CD4-positive, CD25-positive, alpha-beta regulatory T cell (primary cell): ENCODE data around the gene FOXL3. TPM values are rescaled to one million over a fixed set of nuclear protein-coding genes. Genes with fewer than 3 reads are reported as not detected.
"Not testable (repeated sequence)": the region's sequence is repeated elsewhere in the genome, so short reads cannot be mapped to it uniquely, and the experiment has no call there.

Experiments
- ATAC-seq, 2 donors: fragments of 150-1000 bp; cut with Tn5 transposase; one replicate each; pipeline ENCODE4 v1.10.0; 2021; ENCODE audit warnings: low read depth in 2 of 2, moderate number of reproducible peaks in 2 of 2, moderate library complexity in 1 of 2
- DNase-seq, 3 donors: peaks; one replicate each; pipeline versions ENCODE4 v3.0.0 to v3.0.0-alpha.2; 2012 to 2022; ENCODE audit warnings: mixed read lengths in 1 of 3
- H3K27ac ChIP-seq: one replicate; pipeline ENCODE4 v1.7.0; 2013; ENCODE audit warnings: mild to moderate bottlenecking, low read length; ENCODE audit not compliant: insufficient read depth, poor library complexity, severe bottlenecking
- H3K27me3 ChIP-seq: one replicate; pipeline ENCODE4 v1.7.0; 2013; ENCODE audit warnings: low read length; ENCODE audit not compliant: control insufficient read depth, insufficient read depth
- H3K36me3 ChIP-seq: one replicate; pipeline ENCODE4 v1.7.0; 2013; ENCODE audit warnings: mild to moderate bottlenecking, low read length, moderate library complexity; ENCODE audit not compliant: control insufficient read depth, insufficient read depth
- H3K4me1 ChIP-seq: 2 replicates; pipeline ENCODE4 v1.7.0; 2013; ENCODE audit warnings: mild to moderate bottlenecking, low read length; ENCODE audit not compliant: insufficient read depth, control insufficient read depth, poor library complexity, severe bottlenecking
- H3K4me3 ChIP-seq: one replicate; pipeline ENCODE4 v1.7.0; 2013; ENCODE audit warnings: low read depth, mild to moderate bottlenecking, low read length, moderate library complexity
- H3K9me3 ChIP-seq, 2 experiments: 1 replicate in 1 of 2; 2 replicates in 1 of 2; pipeline ENCODE4 v1.7.0; 2013; ENCODE audit warnings: low read length in 2 of 2, mild to moderate bottlenecking in 1 of 2, moderate library complexity in 1 of 2; ENCODE audit not compliant: control insufficient read depth in 2 of 2
- H3K27ac Mint-ChIP-seq, 3 donors: one replicate each; pipeline ENCODE4 v1.8.0; 2020 to 2022; ENCODE audit warnings: mild to moderate bottlenecking in 3 of 3, mixed read lengths in 3 of 3, moderate library complexity in 2 of 3
- H3K27me3 Mint-ChIP-seq: one replicate; pipeline ENCODE4 v1.8.0; 2022; ENCODE audit warnings: mild to moderate bottlenecking, mixed read lengths
- H3K36me3 Mint-ChIP-seq: one replicate; pipeline ENCODE4 v1.8.0; 2020; ENCODE audit warnings: mixed read lengths
- H3K4me1 Mint-ChIP-seq, 4 donors: one replicate each; pipeline ENCODE4 v1.8.0; 2020 to 2022; ENCODE audit warnings: mixed read lengths in 4 of 4, mild to moderate bottlenecking in 1 of 4
- H3K4me3 Mint-ChIP-seq, 4 donors: one replicate each; pipeline ENCODE4 v1.8.0; 2020 to 2022; ENCODE audit warnings: mild to moderate bottlenecking in 4 of 4, mixed read lengths in 4 of 4, moderate library complexity in 3 of 4
- H3K9me3 Mint-ChIP-seq, 7 donors: one replicate each; pipeline ENCODE4 v1.8.0; 2020 to 2022; ENCODE audit warnings: mixed read lengths in 7 of 7, mild to moderate bottlenecking in 3 of 7, moderate library complexity in 2 of 7
- polyA plus RNA-seq, 4 donors: library from polyadenylated mRNA; unstranded; fragments of 300-500 nt; fragmentation: Illumina TruSeq; gene quantifications; one replicate each; pipeline ENCODE4 v1.2.3, GENCODE V29; 2021
- total RNA-seq: library from RNA; stranded (reverse); gene quantifications from one replicate; pipeline ENCODE4 v1.2.3, GENCODE V29; 2022

Gene FOXL3
- total and polyA plus RNA-seq, 5 donors from 2014 or later = not detected

DNA sequence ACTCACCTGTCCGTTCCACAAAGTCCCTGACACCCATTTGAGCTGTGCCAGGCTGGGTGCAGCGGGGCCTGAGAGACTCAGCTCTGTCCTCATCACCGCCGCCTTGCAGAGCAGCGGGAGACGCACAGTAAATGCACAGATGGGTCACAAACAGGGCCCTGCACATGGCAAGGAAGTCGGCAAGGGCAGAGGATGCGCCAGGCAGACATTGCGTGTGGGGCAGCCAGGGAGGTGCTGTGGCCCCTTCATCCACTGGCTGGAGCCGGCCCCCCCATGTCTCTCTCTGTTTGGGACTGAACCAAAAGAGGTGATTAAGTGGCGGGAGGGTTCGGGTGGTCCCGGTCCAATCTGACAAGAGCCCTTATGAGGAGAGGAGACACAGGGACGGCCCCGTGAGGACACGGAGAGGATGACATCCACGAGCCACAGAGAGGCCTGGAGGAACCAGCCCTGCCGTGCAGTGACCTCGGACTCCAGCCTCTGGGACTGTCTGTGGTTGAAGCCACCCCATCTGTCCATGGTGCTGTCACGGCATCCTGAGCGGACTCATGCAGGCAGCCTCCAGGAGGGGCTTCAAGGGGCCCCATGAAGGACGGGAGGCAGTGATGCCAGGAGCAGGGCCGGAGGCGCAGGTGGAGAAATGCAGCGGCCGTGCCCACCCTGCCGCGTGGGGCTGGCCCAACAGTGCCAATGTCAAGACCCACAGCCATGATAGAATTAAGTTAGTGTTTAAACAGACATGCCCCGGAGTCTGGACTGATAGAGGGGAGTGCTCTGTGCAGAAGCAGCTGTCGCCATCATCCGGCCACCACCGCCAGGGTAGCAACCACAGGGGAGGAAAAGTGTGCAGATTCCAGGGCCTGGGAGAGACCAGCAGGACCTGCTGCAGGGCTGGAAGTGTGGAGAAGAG, 28.4 kb upstream of the FOXL3 start:
- no peak for ATAC-seq
- Histone ChIP-seq H3K4me3 (no peak overlapping the region), H3K4me1 (no peaks in the 10 kb centered on the region), H3K27ac (no peak overlapping the region), H3K27me3 (no peaks in the 10 kb centered on the region), H3K36me3 (no peaks in the 10 kb centered on the region), H3K9me3 (peaks cover 0 to 4% of the 10 kb centered on the region in 2 experiments)
- H3K4me3 Mint-ChIP-seq = no peak overlapping the region
- no peak for DNase-seq
- H3K27me3 Mint-ChIP-seq = no peaks in the 10 kb centered on the region
- peak overlapping the region in 1 of 3 donors; percentile 63 for H3K27ac Mint-ChIP-seq
- peaks cover 0 to 3% (median 1%) of the 10 kb centered on the region in 7 donors for H3K9me3 Mint-ChIP-seq
- peaks cover 0 to 6% (median 0%) of the 10 kb centered on the region in 4 donors for H3K4me1 Mint-ChIP-seq
- H3K36me3 Mint-ChIP-seq = no peaks in the 10 kb centered on the region

DNA sequence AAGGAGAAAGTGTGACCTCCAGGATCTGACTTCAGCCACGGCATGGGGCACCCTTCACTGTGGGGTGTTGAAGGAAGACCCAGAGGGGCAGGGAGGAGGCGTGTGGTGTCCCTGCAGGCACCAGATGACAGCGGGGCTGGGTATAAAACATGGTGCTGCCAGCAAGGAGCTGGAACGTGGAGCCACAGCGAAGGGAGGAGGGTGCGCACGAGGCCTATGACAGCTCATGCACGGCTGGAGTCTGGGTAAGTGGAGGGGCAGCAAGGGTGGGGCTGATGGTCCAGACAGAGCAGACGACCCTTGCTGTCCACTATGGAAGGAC, 27.8 kb upstream of the FOXL3 start:
- H3K4me3 Mint-ChIP-seq = no peak overlapping the region
- H3K4me1 ChIP-seq = no peaks in the 10 kb centered on the region
- no peak for ATAC-seq
- no peak overlapping the region for H3K4me3 ChIP-seq
- H3K27ac Mint-ChIP-seq = no peak overlapping the region
- H3K9me3 Mint-ChIP-seq = peaks cover 0 to 3% (median 1%) of the 10 kb centered on the region in 7 donors
- no peaks in the 10 kb centered on the region for H3K36me3 ChIP-seq
- no peak overlapping the region for H3K27ac ChIP-seq
- H3K27me3 ChIP-seq = no peaks in the 10 kb centered on the region
- no peaks in the 10 kb centered on the region for H3K27me3 Mint-ChIP-seq
- DNase-seq = no peak
- peaks cover 0 to 4% of the 10 kb centered on the region in 2 experiments for H3K9me3 ChIP-seq
- no peaks in the 10 kb centered on the region for H3K36me3 Mint-ChIP-seq
- peaks cover 0 to 6% (median 0%) of the 10 kb centered on the region in 4 donors for H3K4me1 Mint-ChIP-seq

GRCh38 chr7:262631-263311, 27.2 kb upstream of the FOXL3 start:
- peak in 2 of 3 donors; percentile 19 to 26 for DNase-seq
- not testable (repeated sequence) for H3K36me3 Mint-ChIP-seq, H3K4me1 ChIP-seq, H3K36me3 ChIP-seq, H3K9me3 Mint-ChIP-seq, H3K27me3 ChIP-seq, H3K9me3 ChIP-seq, H3K27ac Mint-ChIP-seq, H3K27me3 Mint-ChIP-seq, H3K4me1 Mint-ChIP-seq, H3K4me3 Mint-ChIP-seq, ATAC-seq, H3K4me3 ChIP-seq, H3K27ac ChIP-seq

DNA sequence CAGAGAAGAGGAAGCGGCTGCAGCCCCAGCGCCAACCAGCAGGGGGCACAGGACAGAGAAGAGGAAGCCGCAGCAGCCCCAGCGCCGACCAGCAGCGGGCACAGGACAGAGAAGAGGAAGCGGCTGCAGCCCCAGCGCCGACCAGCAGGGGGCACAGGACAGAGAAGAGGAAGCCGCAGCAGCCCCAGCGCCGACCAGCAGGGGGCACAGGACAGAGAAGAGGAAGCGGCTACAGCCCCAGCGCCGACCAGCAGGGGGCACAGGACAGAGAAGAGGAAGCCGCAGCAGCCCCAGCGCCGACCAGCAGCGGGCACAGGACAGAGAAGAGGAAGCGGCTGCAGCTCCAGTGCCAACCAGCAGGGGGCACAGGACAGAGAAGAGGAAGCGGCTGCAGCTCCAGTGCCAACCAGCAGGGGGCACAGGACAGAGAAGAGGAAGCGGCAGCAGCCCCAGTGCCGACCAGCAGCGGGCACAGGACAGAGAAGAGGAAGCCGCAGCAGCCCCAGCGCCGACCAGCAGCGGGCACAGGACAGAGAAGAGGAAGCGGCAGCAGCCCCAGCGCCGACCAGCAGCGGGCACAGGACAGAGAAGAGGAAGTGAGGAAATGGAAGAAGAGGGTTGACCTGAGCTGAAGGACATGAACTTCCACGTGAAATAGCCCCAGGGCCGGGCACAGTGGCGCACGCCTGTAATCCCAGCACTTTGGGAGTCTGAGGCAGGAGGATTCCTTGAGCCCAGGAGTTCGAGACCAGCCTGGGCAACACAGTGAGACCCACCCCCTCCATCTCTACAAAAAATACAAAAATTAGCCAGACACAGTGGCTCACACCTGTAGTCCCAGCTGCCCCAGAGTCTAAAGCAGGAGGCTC, 26.3 kb upstream of the FOXL3 start:
- not testable (repeated sequence) for H3K9me3 ChIP-seq, H3K4me3 Mint-ChIP-seq, H3K4me1 Mint-ChIP-seq

GRCh38 chr7:264541-265191, 25.3 kb upstream of the FOXL3 start:
- Histone ChIP-seq H3K36me3 (no peaks in the 10 kb centered on the region), H3K4me1 (no peaks in the 10 kb centered on the region), H3K9me3 (peaks cover 0 to 4% of the 10 kb centered on the region in 2 experiments), H3K27me3 (no peaks in the 10 kb centered on the region), H3K4me3 (no peak overlapping the region), H3K27ac (no peak overlapping the region)
- Mint-ChIP-seq H3K4me3 (no peak overlapping the region), H3K27me3 (no peaks in the 10 kb centered on the region), H3K9me3 (peaks cover 0 to 5% (median 1%) of the 10 kb centered on the region in 7 donors), H3K36me3 (no peaks in the 10 kb centered on the region), H3K27ac (peak overlapping the region in 1 of 3 donors; percentile 65), H3K4me1 (peaks cover 0 to 6% (median 0%) of the 10 kb centered on the region in 4 donors)
- ATAC-seq (no peak), DNase-seq (no peak)

More for the DNA sequence above, 26.3 kb upstream of the FOXL3 start:
- H3K27me3 Mint-ChIP-seq, H3K4me1 ChIP-seq, H3K9me3 Mint-ChIP-seq, H3K27me3 ChIP-seq, ATAC-seq, H3K36me3 Mint-ChIP-seq, H3K4me3 ChIP-seq, H3K36me3 ChIP-seq, H3K27ac ChIP-seq: not testable (repeated sequence)
- peak; percentile 7 to 61 (median 48) for DNase-seq
- peak overlapping the region in 1 of 3 donors; percentile 65 for H3K27ac Mint-ChIP-seq

GRCh38 chr7:265192-265997, 24.6 kb upstream of the FOXL3 start:
- ATAC-seq (no peak), DNase-seq (no peak)
- Histone ChIP-seq H3K27me3 (no peaks in the 10 kb centered on the region), H3K36me3 (no peaks in the 10 kb centered on the region), H3K4me1 (no peaks in the 10 kb centered on the region), H3K27ac (no peak overlapping the region), H3K4me3 (no peak overlapping the region), H3K9me3 (peaks cover 0 to 4% of the 10 kb centered on the region in 2 experiments)
- H3K4me3 Mint-ChIP-seq = no peak overlapping the region
- peaks cover 0 to 5% (median 1%) of the 10 kb centered on the region in 7 donors for H3K9me3 Mint-ChIP-seq
- peaks cover 0 to 6% (median 0%) of the 10 kb centered on the region in 4 donors for H3K4me1 Mint-ChIP-seq
- no peak overlapping the region for H3K27ac Mint-ChIP-seq
- H3K36me3 Mint-ChIP-seq = no peaks in the 10 kb centered on the region
- H3K27me3 Mint-ChIP-seq = no peaks in the 10 kb centered on the region
